Activated naive CD8-positive, alpha-beta T cell (primary cell): ENCODE measurements around the gene ALDH5A1.

Source experiments
- H3K27ac Mint-ChIP-seq: one replicate; pipeline ENCODE4 v1.8.0; 2021; ENCODE audit warnings: mixed read lengths
- H3K27me3 Mint-ChIP-seq: one replicate; pipeline ENCODE4 v1.8.0; 2021; ENCODE audit warnings: mixed read lengths
- H3K36me3 Mint-ChIP-seq: one replicate; pipeline ENCODE4 v1.8.0; 2021; ENCODE audit warnings: mixed read lengths
- H3K4me1 Mint-ChIP-seq: one replicate; pipeline ENCODE4 v1.8.0; 2021; ENCODE audit warnings: low read depth, mixed read lengths
- H3K4me3 Mint-ChIP-seq: one replicate; pipeline ENCODE4 v1.8.0; 2021; ENCODE audit warnings: mild to moderate bottlenecking, mixed read lengths
- H3K9me3 Mint-ChIP-seq: one replicate; pipeline ENCODE4 v1.8.0; 2021; ENCODE audit warnings: low read depth, mixed read lengths

The ALDH5A1 gene

GRCh38 chr6:24534329-24534728 is 39.6 kb downstream of the ALDH5A1 start:
- no peaks in the 10 kb centered on the region for H3K27me3 Mint-ChIP-seq
- H3K4me3 Mint-ChIP-seq: no peak overlapping the region

GRCh38 chr6:24535210-24535609 is 40.4 kb downstream of the ALDH5A1 start:
- H3K27ac Mint-ChIP-seq: no peak overlapping the region
- H3K27me3 Mint-ChIP-seq: no peaks in the 10 kb centered on the region
- H3K36me3 Mint-ChIP-seq: peaks cover 20% of the 10 kb centered on the region
- H3K4me1 Mint-ChIP-seq: no peaks in the 10 kb centered on the region
- H3K4me3 Mint-ChIP-seq: no peak overlapping the region
- H3K9me3 Mint-ChIP-seq: no peaks in the 10 kb centered on the region

More at GRCh38 chr6:24534329-24534728, 39.6 kb downstream of the ALDH5A1 start:
- H3K4me1 Mint-ChIP-seq: no peaks in the 10 kb centered on the region
- H3K9me3 Mint-ChIP-seq: no peaks in the 10 kb centered on the region
- no peak overlapping the region for H3K27ac Mint-ChIP-seq
- peaks cover 22% of the 10 kb centered on the region for H3K36me3 Mint-ChIP-seq

- H3K9me3 Mint-ChIP-seq: no peaks in the 10 kb centered on the region
- no peak overlapping the region for H3K4me3 Mint-ChIP-seq
- H3K4me1 Mint-ChIP-seq: no peaks in the 10 kb centered on the region
- H3K27ac Mint-ChIP-seq: no peak overlapping the region
- no peaks in the 10 kb centered on the region for H3K27me3 Mint-ChIP-seq
- peaks cover 20% of the 10 kb centered on the region for H3K36me3 Mint-ChIP-seq
These were observed 41.7 kb downstream of the ALDH5A1 start for GRCh38 chr6:24536466-24536865.

- Mint-ChIP-seq H3K9me3 (no peaks in the 10 kb centered on the region), H3K27me3 (no peaks in the 10 kb centered on the region), H3K4me3 (no peak overlapping the region), H3K36me3 (peaks cover 17% of the 10 kb centered on the region), H3K4me1 (no peaks in the 10 kb centered on the region), H3K27ac (no peak overlapping the region)
These were observed 42.4 kb downstream of the ALDH5A1 start for GRCh38 chr6:24537082-24537699.

GRCh38 chr6:24537771-24538385 is 43.1 kb downstream of the ALDH5A1 start:
- Mint-ChIP-seq H3K27ac (no peak overlapping the region), H3K36me3 (peaks cover 12% of the 10 kb centered on the region), H3K4me3 (no peak overlapping the region), H3K4me1 (no peaks in the 10 kb centered on the region), H3K27me3 (no peaks in the 10 kb centered on the region), H3K9me3 (no peaks in the 10 kb centered on the region)

- H3K36me3 Mint-ChIP-seq: peaks cover 4% of the 10 kb centered on the region
- H3K27ac Mint-ChIP-seq: no peak overlapping the region
- no peaks in the 10 kb centered on the region for H3K9me3 Mint-ChIP-seq
- H3K4me3 Mint-ChIP-seq: no peak overlapping the region
- H3K4me1 Mint-ChIP-seq: no peaks in the 10 kb centered on the region
- no peaks in the 10 kb centered on the region for H3K27me3 Mint-ChIP-seq
These were observed 44.6 kb downstream of the ALDH5A1 start for GRCh38 chr6:24539416-24539815.

GRCh38 chr6:24540197-24540596 is 45.4 kb downstream of the ALDH5A1 start:
- no peak overlapping the region for H3K27ac Mint-ChIP-seq
- H3K9me3 Mint-ChIP-seq: no peaks in the 10 kb centered on the region
- H3K4me3 Mint-ChIP-seq: no peak overlapping the region
- H3K36me3 Mint-ChIP-seq: no peaks in the 10 kb centered on the region
- H3K27me3 Mint-ChIP-seq: no peaks in the 10 kb centered on the region
- no peaks in the 10 kb centered on the region for H3K4me1 Mint-ChIP-seq

GRCh38 chr6:24543683-24544082 is 48.9 kb downstream of the ALDH5A1 start:
- peaks cover 2% of the 10 kb centered on the region for H3K27me3 Mint-ChIP-seq
- no peaks in the 10 kb centered on the region for H3K36me3 Mint-ChIP-seq
- peaks cover 8% of the 10 kb centered on the region for H3K4me1 Mint-ChIP-seq
- no peak overlapping the region for H3K27ac Mint-ChIP-seq
- H3K4me3 Mint-ChIP-seq: no peak overlapping the region
- H3K9me3 Mint-ChIP-seq: no peaks in the 10 kb centered on the region

- H3K36me3 Mint-ChIP-seq: no peaks in the 10 kb centered on the region
- H3K27ac Mint-ChIP-seq: no peak overlapping the region
- no peaks in the 10 kb centered on the region for H3K9me3 Mint-ChIP-seq
- no peak overlapping the region for H3K4me3 Mint-ChIP-seq
- H3K4me1 Mint-ChIP-seq: peaks cover 8% of the 10 kb centered on the region
- peaks cover 4% of the 10 kb centered on the region for H3K27me3 Mint-ChIP-seq
These were observed 50.4 kb downstream of the ALDH5A1 start for GRCh38 chr6:24545183-24545582.

- Mint-ChIP-seq H3K4me3 (no peak overlapping the region), H3K4me1 (peaks cover 8% of the 10 kb centered on the region)
These were observed 50.9 kb downstream of the ALDH5A1 start for GRCh38 chr6:24545691-24546090.

GRCh38 chr6:24546439-24546838 is 51.7 kb downstream of the ALDH5A1 start:
- no peaks in the 10 kb centered on the region for H3K36me3 Mint-ChIP-seq
- H3K4me1 Mint-ChIP-seq: peaks cover 8% of the 10 kb centered on the region
- H3K4me3 Mint-ChIP-seq: no peak overlapping the region
- peaks cover 4% of the 10 kb centered on the region for H3K27me3 Mint-ChIP-seq
- no peaks in the 10 kb centered on the region for H3K9me3 Mint-ChIP-seq
- no peak overlapping the region for H3K27ac Mint-ChIP-seq

More at GRCh38 chr6:24545691-24546090, 50.9 kb downstream of the ALDH5A1 start:
- Mint-ChIP-seq H3K27ac (no peak overlapping the region), H3K27me3 (peaks cover 4% of the 10 kb centered on the region), H3K9me3 (no peaks in the 10 kb centered on the region), H3K36me3 (no peaks in the 10 kb centered on the region)

- H3K4me3 Mint-ChIP-seq: no peak overlapping the region
- peaks cover 8% of the 10 kb centered on the region for H3K4me1 Mint-ChIP-seq
- no peak overlapping the region for H3K27ac Mint-ChIP-seq
- peaks cover 4% of the 10 kb centered on the region for H3K27me3 Mint-ChIP-seq
- H3K9me3 Mint-ChIP-seq: no peaks in the 10 kb centered on the region
- H3K36me3 Mint-ChIP-seq: no peaks in the 10 kb centered on the region
These were observed 52.5 kb downstream of the ALDH5A1 start for GRCh38 chr6:24547243-24547642.

GRCh38 chr6:24549158-24549557 is 54.4 kb downstream of the ALDH5A1 start:
- H3K36me3 Mint-ChIP-seq: no peaks in the 10 kb centered on the region
- H3K4me1 Mint-ChIP-seq: peaks cover 8% of the 10 kb centered on the region
- H3K27ac Mint-ChIP-seq: no peak overlapping the region
- H3K4me3 Mint-ChIP-seq: no peak overlapping the region
- no peaks in the 10 kb centered on the region for H3K9me3 Mint-ChIP-seq
- H3K27me3 Mint-ChIP-seq: peaks cover 4% of the 10 kb centered on the region

- Mint-ChIP-seq H3K27me3 (peaks cover 4% of the 10 kb centered on the region), H3K27ac (no peak overlapping the region), H3K9me3 (no peaks in the 10 kb centered on the region), H3K4me3 (no peak overlapping the region), H3K4me1 (peaks cover 8% of the 10 kb centered on the region), H3K36me3 (no peaks in the 10 kb centered on the region)
These were observed 55.0 kb downstream of the ALDH5A1 start for GRCh38 chr6:24549674-24550353.

- no peaks in the 10 kb centered on the region for H3K9me3 Mint-ChIP-seq
- peaks cover 4% of the 10 kb centered on the region for H3K27me3 Mint-ChIP-seq
- H3K27ac Mint-ChIP-seq: no peak overlapping the region
- no peak overlapping the region for H3K4me3 Mint-ChIP-seq
- no peaks in the 10 kb centered on the region for H3K36me3 Mint-ChIP-seq
- peaks cover 8% of the 10 kb centered on the region for H3K4me1 Mint-ChIP-seq
These were observed 56.4 kb downstream of the ALDH5A1 start for GRCh38 chr6:24551139-24551538.
